HG03159 (cell line): ENCODE results near the gene DISC1.

Experiments
- ATAC-seq: cut with Tn5 transposase; IDR thresholded peaks from one replicate; pipeline ENCODE4 v1.9.1; 2021; ENCODE audit warnings: mild to moderate bottlenecking, moderate library complexity; ENCODE audit not compliant: unreplicated experiment

The DISC1 gene

GRCh38 chr1:231921646-231922345, 295.2 kb downstream of the DISC1 start:
- ATAC-seq: no peak

- no peak for ATAC-seq
Observed at GRCh38 chr1:231923491-231924041, 297.0 kb downstream of the DISC1 start.

- no peak for ATAC-seq
Observed at GRCh38 chr1:231924180-231924579, 297.6 kb downstream of the DISC1 start.

GRCh38 chr1:231925864-231926263, 299.3 kb downstream of the DISC1 start:
- ATAC-seq: no peak

GRCh38 chr1:231926340-231926739, 299.8 kb downstream of the DISC1 start:
- ATAC-seq: no peak

GRCh38 chr1:231926933-231927332, 300.3 kb downstream of the DISC1 start:
- ATAC-seq: no peak

- ATAC-seq: no peak
Observed at GRCh38 chr1:231927431-231927830, 300.8 kb downstream of the DISC1 start.

GRCh38 chr1:231929311-231929710, 302.7 kb downstream of the DISC1 start:
- no peak for ATAC-seq

- no peak for ATAC-seq
Observed at GRCh38 chr1:231930257-231930947, 303.8 kb downstream of the DISC1 start.

- no peak for ATAC-seq
Observed at GRCh38 chr1:231931146-231931545, 304.6 kb downstream of the DISC1 start.

GRCh38 chr1:231931846-231932454, 305.4 kb downstream of the DISC1 start:
- peak; percentile 54 for ATAC-seq

GRCh38 chr1:231933711-231934626, 307.4 kb downstream of the DISC1 start:
- no peak for ATAC-seq

- ATAC-seq: no peak
Observed at GRCh38 chr1:231934797-231935196, 308.2 kb downstream of the DISC1 start.

GRCh38 chr1:231935856-231936255, 309.3 kb downstream of the DISC1 start:
- ATAC-seq: no peak

- ATAC-seq: no peak
Observed at GRCh38 chr1:231936983-231937775, 310.6 kb downstream of the DISC1 start.

GRCh38 chr1:231938211-231938610, 311.6 kb downstream of the DISC1 start:
- no peak for ATAC-seq

GRCh38 chr1:231938711-231939110, 312.1 kb downstream of the DISC1 start:
- no peak for ATAC-seq

- ATAC-seq: no peak
Observed at GRCh38 chr1:231939118-231939517, 312.5 kb downstream of the DISC1 start.

- ATAC-seq: no peak
Observed at GRCh38 chr1:231940116-231940515, 313.5 kb downstream of the DISC1 start.

GRCh38 chr1:231940701-231941100, 314.1 kb downstream of the DISC1 start:
- ATAC-seq: no peak
